K562 (cell line): ENCODE data around the gene NREP.

Experiments
- EP300 ChIP-seq: IDR thresholded peaks from 2 replicates; pipeline ENCODE4 v1.6.1; 2012; ENCODE audit warnings: low read length, improper control_type of control experiment
- ILK ChIP-seq: fragments of 450-650 bp; IDR thresholded peaks from 2 replicates; pipeline ENCODE4 v1.6.1; 2016; ENCODE audit warnings: missing genetic modification characterization, low read depth, mild to moderate bottlenecking, missing compliant biosample characterization, moderate library complexity, borderline replicate concordance
- MAX ChIP-seq: sonication (generic); formaldehyde crosslinking; IDR thresholded peaks from 2 replicates; pipeline ENCODE4 v1.9.0; 2022; ENCODE audit warnings: mild to moderate bottlenecking, missing genetic modification reagents
- MEIS2 ChIP-seq: fragments of 450-650 bp; IDR thresholded peaks from 2 replicates; pipeline ENCODE4 v1.6.1; 2014; ENCODE audit warnings: mild to moderate bottlenecking; ENCODE audit not compliant: partially characterized antibody
- POLR2A ChIP-seq: fragments of 450-650 bp; conservative IDR thresholded peaks from 2 replicates; pipeline ENCODE4 v1.6.1; 2016
- ZFX ChIP-seq: sonication (generic); formaldehyde crosslinking; IDR thresholded peaks from 2 replicates; pipeline ENCODE4 v1.8.0; 2022; ENCODE audit warnings: mild to moderate bottlenecking, missing genetic modification reagents, moderate library complexity
- ZNF764 ChIP-seq: fragments of 250-450 bp; sonication (Bioruptor Pico); IDR thresholded peaks from 2 replicates; pipeline ENCODE4 v1.4.0; 2020; ENCODE audit warnings: low read depth, mild to moderate bottlenecking, moderate library complexity
- TF ChIP-seq, protein P1 (sequence below), 3 experiments: IDR thresholded peaks in 2 of 3; conservative IDR thresholded peaks in 1 of 3; 2 replicates each; pipeline ENCODE4 v1.5.1; 2011 to 2012; ENCODE audit warnings: low read length in 3 of 3, mild to moderate bottlenecking in 3 of 3, control low read depth in 2 of 3, improper control_type of control experiment in 1 of 3, inconsistent platforms in 1 of 3, low read depth in 1 of 3, mixed read lengths in 1 of 3, moderate library complexity in 1 of 3; ENCODE audit not compliant: insufficient read depth in 2 of 3

GRCh38 chr5:111730659-111731382 is 26.2 kb downstream of the NREP start:
- TF ChIP-seq ILK (tag) (no peak), EP300 (no peak), MEIS2 (no peak), ZNF764 (no peak), POLR2A (no peak), MAX (CRISPR knock-in tag) (no peak), ZFX (CRISPR knock-in tag) (no peak)
- TF ChIP-seq, protein P1, sequence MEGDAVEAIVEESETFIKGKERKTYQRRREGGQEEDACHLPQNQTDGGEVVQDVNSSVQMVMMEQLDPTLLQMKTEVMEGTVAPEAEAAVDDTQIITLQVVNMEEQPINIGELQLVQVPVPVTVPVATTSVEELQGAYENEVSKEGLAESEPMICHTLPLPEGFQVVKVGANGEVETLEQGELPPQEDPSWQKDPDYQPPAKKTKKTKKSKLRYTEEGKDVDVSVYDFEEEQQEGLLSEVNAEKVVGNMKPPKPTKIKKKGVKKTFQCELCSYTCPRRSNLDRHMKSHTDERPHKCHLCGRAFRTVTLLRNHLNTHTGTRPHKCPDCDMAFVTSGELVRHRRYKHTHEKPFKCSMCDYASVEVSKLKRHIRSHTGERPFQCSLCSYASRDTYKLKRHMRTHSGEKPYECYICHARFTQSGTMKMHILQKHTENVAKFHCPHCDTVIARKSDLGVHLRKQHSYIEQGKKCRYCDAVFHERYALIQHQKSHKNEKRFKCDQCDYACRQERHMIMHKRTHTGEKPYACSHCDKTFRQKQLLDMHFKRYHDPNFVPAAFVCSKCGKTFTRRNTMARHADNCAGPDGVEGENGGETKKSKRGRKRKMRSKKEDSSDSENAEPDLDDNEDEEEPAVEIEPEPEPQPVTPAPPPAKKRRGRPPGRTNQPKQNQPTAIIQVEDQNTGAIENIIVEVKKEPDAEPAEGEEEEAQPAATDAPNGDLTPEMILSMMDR (IDR thresholded peaks at IDR 0.05 in 2 of 3, conservative IDR thresholded peaks at IDR 0.05 in 1 of 3; ENCODE audit: insufficient read depth in 2 of 3, low read depth in 1 of 3, low read length in 3 of 3): no peak
